Measurements from ENCODE around the gene BCOR.

The BCOR gene

DNA sequence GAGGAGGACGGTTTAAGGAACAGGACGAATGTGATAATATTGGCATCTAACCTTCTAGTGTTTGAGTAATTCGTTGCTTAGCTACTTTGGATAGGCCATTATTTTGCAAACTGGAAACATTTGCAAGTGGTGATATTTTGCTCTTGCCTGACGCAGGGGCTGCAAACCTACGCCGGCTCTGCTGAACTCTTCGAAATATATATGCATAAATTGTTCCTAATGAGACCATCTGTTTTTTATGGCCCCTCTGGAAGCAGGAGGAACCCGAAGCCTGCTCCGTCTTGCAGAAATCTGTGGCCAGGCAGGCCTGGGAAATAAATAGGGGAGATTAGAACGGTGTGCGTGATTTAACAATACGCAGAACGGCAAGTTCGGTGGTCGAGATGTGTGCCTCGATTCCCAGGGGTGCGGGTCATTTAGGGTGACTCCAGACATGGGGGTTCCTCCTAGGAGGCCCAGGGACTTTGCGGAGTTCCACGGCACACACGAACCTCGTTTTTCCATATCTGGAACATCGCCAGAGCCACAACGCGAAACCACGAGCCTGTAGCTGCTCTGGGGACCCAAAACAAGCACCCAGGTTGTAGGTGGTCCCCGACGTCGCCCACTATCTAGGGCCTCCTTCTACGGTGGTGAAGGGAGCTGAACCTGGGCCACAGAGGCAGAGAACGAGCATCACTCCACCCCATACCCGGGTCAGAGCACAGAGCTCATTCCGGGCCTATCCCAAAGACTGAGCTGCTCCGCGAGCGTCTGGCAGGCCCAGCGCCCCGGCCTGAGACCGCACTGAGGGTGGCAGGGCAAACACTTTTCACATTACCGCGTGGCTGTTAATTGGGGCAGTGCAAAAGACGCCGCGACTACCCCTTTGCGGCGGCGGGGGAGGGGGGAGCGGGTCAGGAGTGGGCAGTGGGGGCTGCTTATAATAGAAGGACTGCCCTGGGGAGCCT lies 89.7 kb downstream of the BCOR start:
- peaks cover 98% of the 10 kb centered on the region for H3K27me3 ChIP-seq (ENCODE audit: control insufficient read depth, insufficient read depth, low read length)
- peaks cover 68% of the 10 kb centered on the region for H3K4me1 ChIP-seq (ENCODE audit: control insufficient read depth, insufficient read depth, low read length)
- H3K27ac ChIP-seq (ENCODE audit: low read depth, low read length) = no peak overlapping the region
- H3K4me3 ChIP-seq (ENCODE audit: low read depth, low read length) = peak overlapping the region; percentile 62
- H3K9me3 ChIP-seq (ENCODE audit: control insufficient read depth, insufficient read depth, low read length) = peaks cover 5% of the 10 kb centered on the region; the same call in 1 of the 2 replicates
- H3K9ac ChIP-seq (ENCODE audit: low read depth, low read length) = no peak overlapping the region
- no peaks in the 10 kb centered on the region for H3K36me3 ChIP-seq (ENCODE audit: control insufficient read depth, insufficient read depth, low read length)

DNA sequence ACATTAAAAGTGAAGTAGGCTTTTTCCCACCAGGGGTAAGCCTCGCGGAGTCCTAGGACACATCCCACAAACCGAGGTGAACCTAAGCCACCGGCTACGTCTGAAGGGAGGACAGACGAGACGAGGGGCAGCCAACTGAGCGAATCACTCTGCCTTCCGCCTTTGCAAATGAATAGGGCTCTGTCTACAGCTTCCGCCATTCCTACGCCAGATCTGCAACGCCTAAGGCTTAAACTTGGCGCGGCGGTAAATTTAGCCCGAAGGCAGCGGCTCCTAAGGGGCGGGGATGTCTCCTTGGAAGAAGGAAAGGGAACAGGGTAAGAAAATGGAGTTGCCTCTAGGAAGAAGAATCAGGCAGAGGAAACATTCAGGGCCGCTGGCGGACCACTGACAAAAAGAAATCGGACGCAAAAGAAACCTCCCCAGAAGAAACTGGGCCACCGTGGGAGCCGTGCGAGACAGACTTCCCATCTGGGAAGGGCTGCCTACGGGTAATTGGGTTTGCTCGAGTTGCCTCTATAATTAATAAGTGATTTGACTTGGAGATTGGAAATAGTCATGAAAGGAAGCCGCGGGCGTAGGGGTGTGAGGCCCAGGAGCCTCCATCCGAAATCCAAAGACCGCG lies 90.5 kb downstream of the BCOR start:
- H3K36me3 ChIP-seq (ENCODE audit: control insufficient read depth, insufficient read depth, low read length) = no peaks in the 10 kb centered on the region
- no peak overlapping the region for H3K27ac ChIP-seq (ENCODE audit: low read depth, low read length)
- H3K9me3 ChIP-seq (ENCODE audit: control insufficient read depth, insufficient read depth, low read length) = no peaks in the 10 kb centered on the region
- no peak overlapping the region for H3K9ac ChIP-seq (ENCODE audit: low read depth, low read length)
- H3K27me3 ChIP-seq (ENCODE audit: control insufficient read depth, insufficient read depth, low read length) = peaks cover 96% of the 10 kb centered on the region
- H3K4me3 ChIP-seq (ENCODE audit: low read depth, low read length) = peak overlapping the region; percentile 62
- H3K4me1 ChIP-seq (ENCODE audit: control insufficient read depth, insufficient read depth, low read length) = peaks cover 71% of the 10 kb centered on the region

- no peak overlapping the region for H3K27ac ChIP-seq (ENCODE audit: low read depth, low read length)
- peaks cover 87% of the 10 kb centered on the region for H3K27me3 ChIP-seq (ENCODE audit: control insufficient read depth, insufficient read depth, low read length)
- peak overlapping the region; percentile 62 for H3K4me3 ChIP-seq (ENCODE audit: low read depth, low read length)
- no peaks in the 10 kb centered on the region for H3K9me3 ChIP-seq (ENCODE audit: control insufficient read depth, insufficient read depth, low read length)
- peaks cover 64% of the 10 kb centered on the region for H3K4me1 ChIP-seq (ENCODE audit: control insufficient read depth, insufficient read depth, low read length)
- H3K9ac ChIP-seq (ENCODE audit: low read depth, low read length) = no peak overlapping the region
- H3K36me3 ChIP-seq (ENCODE audit: control insufficient read depth, insufficient read depth, low read length) = no peaks in the 10 kb centered on the region
These were observed 91.4 kb downstream of the BCOR start for GRCh38 chrX:40006106-40007017.

GRCh38 chrX:40005292-40006011 lies 92.3 kb downstream of the BCOR start:
- H3K9ac ChIP-seq (ENCODE audit: low read depth, low read length) = no peak overlapping the region
- H3K27ac ChIP-seq (ENCODE audit: low read depth, low read length) = no peak overlapping the region
- peaks cover 55% of the 10 kb centered on the region for H3K4me1 ChIP-seq (ENCODE audit: control insufficient read depth, insufficient read depth, low read length)
- peaks cover 78% of the 10 kb centered on the region for H3K27me3 ChIP-seq (ENCODE audit: control insufficient read depth, insufficient read depth, low read length)
- H3K4me3 ChIP-seq (ENCODE audit: low read depth, low read length) = peak overlapping the region; percentile 62
- H3K9me3 ChIP-seq (ENCODE audit: control insufficient read depth, insufficient read depth, low read length) = no peaks in the 10 kb centered on the region
- H3K36me3 ChIP-seq (ENCODE audit: control insufficient read depth, insufficient read depth, low read length) = no peaks in the 10 kb centered on the region

GRCh38 chrX:40004921-40005291 lies 92.9 kb downstream of the BCOR start:
- Histone ChIP-seq H3K4me3 (ENCODE audit: low read depth, low read length) (peak overlapping the region; percentile 62), H3K9me3 (ENCODE audit: control insufficient read depth, insufficient read depth, low read length) (no peaks in the 10 kb centered on the region), H3K36me3 (ENCODE audit: control insufficient read depth, insufficient read depth, low read length) (no peaks in the 10 kb centered on the region), H3K27ac (ENCODE audit: low read depth, low read length) (no peak overlapping the region), H3K27me3 (ENCODE audit: control insufficient read depth, insufficient read depth, low read length) (peaks cover 72% of the 10 kb centered on the region), H3K4me1 (ENCODE audit: control insufficient read depth, insufficient read depth, low read length) (peaks cover 51% of the 10 kb centered on the region), H3K9ac (ENCODE audit: low read depth, low read length) (no peak overlapping the region)

- peaks cover 46% of the 10 kb centered on the region for H3K4me1 ChIP-seq (ENCODE audit: control insufficient read depth, insufficient read depth, low read length)
- H3K4me3 ChIP-seq (ENCODE audit: low read depth, low read length) = peak overlapping the region; percentile 62; the same call in 1 of the 2 replicates
- peaks cover 65% of the 10 kb centered on the region for H3K27me3 ChIP-seq (ENCODE audit: control insufficient read depth, insufficient read depth, low read length)
- H3K9me3 ChIP-seq (ENCODE audit: control insufficient read depth, insufficient read depth, low read length) = no peaks in the 10 kb centered on the region
- no peak overlapping the region for H3K9ac ChIP-seq (ENCODE audit: low read depth, low read length)
- H3K36me3 ChIP-seq (ENCODE audit: control insufficient read depth, insufficient read depth, low read length) = no peaks in the 10 kb centered on the region
- peak overlapping the region; percentile 0 for H3K27ac ChIP-seq (ENCODE audit: low read depth, low read length)
These were observed 93.6 kb downstream of the BCOR start for GRCh38 chrX:40004246-40004535.

DNA sequence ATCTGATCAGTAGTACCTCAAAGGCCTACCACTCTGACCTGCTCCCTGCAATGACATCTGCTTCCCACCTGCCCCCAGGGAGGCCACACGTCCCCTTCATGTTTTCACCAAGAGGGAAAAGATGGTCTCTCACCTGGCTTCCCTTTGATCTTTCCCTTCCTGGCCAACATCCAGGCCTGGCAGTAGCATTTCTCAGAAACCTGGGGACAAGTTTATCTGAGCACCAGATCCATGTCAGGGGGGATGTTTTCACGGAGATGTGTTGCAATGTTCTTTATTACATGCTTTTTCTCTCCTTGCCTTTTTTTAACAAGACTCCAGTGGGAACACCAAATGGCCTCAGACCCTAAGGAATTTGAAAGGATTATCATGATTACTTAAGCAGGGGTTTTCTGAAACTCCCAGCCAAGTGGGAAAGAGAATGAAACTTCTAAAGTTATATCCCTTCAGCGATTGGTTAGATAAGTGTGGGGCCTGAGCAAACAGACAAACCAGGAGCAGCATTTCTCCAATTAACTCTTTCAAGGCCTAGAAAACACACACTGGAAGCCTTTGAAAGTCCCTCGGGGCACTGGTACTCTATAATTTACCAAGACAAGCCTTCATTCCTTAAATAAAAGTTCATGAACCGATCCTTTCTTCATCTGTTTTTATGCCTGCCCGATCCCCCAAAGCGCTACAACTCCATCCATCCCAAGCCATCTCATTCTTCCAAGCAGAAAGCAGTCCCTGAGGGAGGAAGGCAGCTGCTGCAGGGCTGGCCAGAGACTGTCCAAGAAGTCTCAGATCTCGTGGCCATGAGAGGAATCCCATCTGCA lies 94.1 kb downstream of the BCOR start:
- no peaks in the 10 kb centered on the region for H3K36me3 ChIP-seq (ENCODE audit: control insufficient read depth, insufficient read depth, low read length)
- no peak overlapping the region for H3K9ac ChIP-seq (ENCODE audit: low read depth, low read length)
- H3K9me3 ChIP-seq (ENCODE audit: control insufficient read depth, insufficient read depth, low read length) = no peaks in the 10 kb centered on the region
- peak overlapping the region; percentile 0 for H3K27ac ChIP-seq (ENCODE audit: low read depth, low read length)
- peaks cover 46% of the 10 kb centered on the region for H3K4me1 ChIP-seq (ENCODE audit: control insufficient read depth, insufficient read depth, low read length)
- H3K4me3 ChIP-seq (ENCODE audit: low read depth, low read length) = peak overlapping the region; percentile 62; the same call in 1 of the 2 replicates
- peaks cover 60% of the 10 kb centered on the region for H3K27me3 ChIP-seq (ENCODE audit: control insufficient read depth, insufficient read depth, low read length)

DNA sequence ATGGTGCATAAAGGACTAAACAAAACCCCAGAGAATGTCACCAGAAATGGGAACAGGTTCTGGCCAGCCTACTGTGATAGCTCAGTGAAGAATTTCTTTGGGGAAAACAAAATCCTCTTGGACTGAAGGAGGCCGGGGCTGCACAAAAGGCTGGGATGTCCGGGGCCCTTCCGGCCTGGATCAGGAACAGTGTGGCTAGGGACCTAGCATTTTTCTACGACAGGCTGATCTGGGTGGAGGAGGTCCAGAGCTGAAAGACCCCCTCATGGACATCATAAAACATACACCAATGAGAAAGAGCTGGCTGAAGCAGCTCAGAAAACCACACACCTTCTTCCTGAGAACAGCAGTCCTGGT lies 94.7 kb downstream of the BCOR start:
- Histone ChIP-seq H3K9ac (ENCODE audit: low read depth, low read length) (no peak overlapping the region), H3K36me3 (ENCODE audit: control insufficient read depth, insufficient read depth, low read length) (no peaks in the 10 kb centered on the region), H3K4me1 (ENCODE audit: control insufficient read depth, insufficient read depth, low read length) (peaks cover 43% of the 10 kb centered on the region), H3K4me3 (ENCODE audit: low read depth, low read length) (no peak overlapping the region), H3K27me3 (ENCODE audit: control insufficient read depth, insufficient read depth, low read length) (peaks cover 54% of the 10 kb centered on the region), H3K9me3 (ENCODE audit: control insufficient read depth, insufficient read depth, low read length) (no peaks in the 10 kb centered on the region), H3K27ac (ENCODE audit: low read depth, low read length) (no peak overlapping the region)
